Neural progenitor cell (in vitro differentiated cells): ENCODE measurements around the gene MAP2K5. TPM values are rescaled to one million over a fixed set of nuclear protein-coding genes. Genes with fewer than 3 reads are reported as not detected.
A peak's percentile ranks its signal among the peaks of the same experiment; 100 is the strongest.

Experiments
- DNase-seq: peaks from one replicate; pipeline ENCODE4 v3.0.0-alpha.2; 2016; ENCODE audit warnings: low spot score
- H2AFZ ChIP-seq: fragments of 200-600 bp; sonication (generic); replicated peaks from 2 replicates; pipeline ENCODE4 v1.6.1; 2016; ENCODE audit warnings: antibody characterized with exemption
- H3F3A ChIP-seq: fragments of 200-600 bp; sonication (generic); 2 replicates; pipeline ENCODE4 v1.6.1; 2016; ENCODE audit warnings: antibody characterized with exemption, low read depth
- H3K27ac ChIP-seq: fragments of 200-600 bp; sonication (generic); 2 replicates; pipeline ENCODE4 v1.5.1; 2016; ENCODE audit warnings: mild to moderate bottlenecking
- H3K27me3 ChIP-seq: fragments of 200-600 bp; sonication (generic); 2 replicates; pipeline ENCODE4 v1.6.1; 2016; ENCODE audit warnings: mild to moderate bottlenecking, moderate library complexity
- H3K36me3 ChIP-seq: fragments of 200-600 bp; sonication (generic); 2 replicates; pipeline ENCODE4 v1.5.1; 2016
- H3K4me1 ChIP-seq: fragments of 200-600 bp; sonication (generic); 2 replicates; pipeline ENCODE4 v1.6.1; 2016; ENCODE audit warnings: mixed run types
- H3K4me2 ChIP-seq: fragments of 200-600 bp; sonication (generic); 2 replicates; pipeline ENCODE4 v1.6.1; 2016
- H3K4me3 ChIP-seq: fragments of 200-600 bp; sonication (generic); 2 replicates; pipeline ENCODE4 v1.5.1; 2016
- H3K79me2 ChIP-seq: fragments of 200-600 bp; sonication (generic); 2 replicates; pipeline ENCODE4 v1.6.1; 2016; ENCODE audit warnings: low read depth
- H3K9ac ChIP-seq: fragments of 200-600 bp; sonication (generic); 2 replicates; pipeline ENCODE4 v1.6.1; 2016
- H3K9me3 ChIP-seq: fragments of 200-600 bp; sonication (generic); 2 replicates; pipeline ENCODE4 v1.5.1; 2016; ENCODE audit warnings: low read depth
- H4K20me1 ChIP-seq: fragments of 200-600 bp; sonication (generic); 2 replicates; pipeline ENCODE4 v1.6.1; 2016; ENCODE audit warnings: low read depth
- H3K27ac Mint-ChIP-seq: 3 replicates; pipeline ENCODE4 v1.8.0; 2021; ENCODE audit warnings: mixed read lengths
- H3K27me3 Mint-ChIP-seq: 2 replicates; pipeline ENCODE4 v1.8.0; 2022; ENCODE audit warnings: low read depth, mild to moderate bottlenecking, inconsistent platforms, moderate library complexity, mixed read lengths; ENCODE audit not compliant: insufficient read depth
- H3K36me3 Mint-ChIP-seq: 3 replicates; pipeline ENCODE4 v1.8.0; 2021; ENCODE audit warnings: mixed read lengths
- H3K4me1 Mint-ChIP-seq: 3 replicates; pipeline ENCODE4 v1.8.0; 2021; ENCODE audit warnings: mixed read lengths
- H3K4me3 Mint-ChIP-seq: 3 replicates; pipeline ENCODE4 v1.8.0; 2021; ENCODE audit warnings: mild to moderate bottlenecking, moderate library complexity, mixed read lengths
- H3K9me3 Mint-ChIP-seq: 3 replicates; pipeline ENCODE4 v1.8.0; 2020; ENCODE audit warnings: mixed read lengths
- EZH2 ChIP-seq: fragments of 200-600 bp; sonication (generic); IDR thresholded peaks from 2 replicates; pipeline ENCODE4 v1.6.1; 2017; ENCODE audit warnings: antibody characterized with exemption, mild to moderate bottlenecking, moderate library complexity
- EZH2phosphoT487 ChIP-seq: fragments of 200-600 bp; sonication (generic); IDR thresholded peaks from 2 replicates; pipeline ENCODE4 v1.6.1; 2017; ENCODE audit warnings: antibody characterized with exemption
- total RNA-seq: library from RNA; depleted of rRNA; stranded (reverse); fragments of >200 nt; gene quantifications from 2 replicates; pipeline ENCODE4 v1.2.3, GENCODE V29; 2015; ENCODE audit warnings: low replicate concordance
- TF ChIP-seq, protein P1 (sequence below): fragments of 200-600 bp; sonication (generic); IDR thresholded peaks from 2 replicates; pipeline ENCODE4 v1.5.1; 2017; ENCODE audit warnings: antibody characterized with exemption, mild to moderate bottlenecking

Gene MAP2K5
- total RNA-seq, 1 donor from 2014 or later, result 17.2 TPM

DNA sequence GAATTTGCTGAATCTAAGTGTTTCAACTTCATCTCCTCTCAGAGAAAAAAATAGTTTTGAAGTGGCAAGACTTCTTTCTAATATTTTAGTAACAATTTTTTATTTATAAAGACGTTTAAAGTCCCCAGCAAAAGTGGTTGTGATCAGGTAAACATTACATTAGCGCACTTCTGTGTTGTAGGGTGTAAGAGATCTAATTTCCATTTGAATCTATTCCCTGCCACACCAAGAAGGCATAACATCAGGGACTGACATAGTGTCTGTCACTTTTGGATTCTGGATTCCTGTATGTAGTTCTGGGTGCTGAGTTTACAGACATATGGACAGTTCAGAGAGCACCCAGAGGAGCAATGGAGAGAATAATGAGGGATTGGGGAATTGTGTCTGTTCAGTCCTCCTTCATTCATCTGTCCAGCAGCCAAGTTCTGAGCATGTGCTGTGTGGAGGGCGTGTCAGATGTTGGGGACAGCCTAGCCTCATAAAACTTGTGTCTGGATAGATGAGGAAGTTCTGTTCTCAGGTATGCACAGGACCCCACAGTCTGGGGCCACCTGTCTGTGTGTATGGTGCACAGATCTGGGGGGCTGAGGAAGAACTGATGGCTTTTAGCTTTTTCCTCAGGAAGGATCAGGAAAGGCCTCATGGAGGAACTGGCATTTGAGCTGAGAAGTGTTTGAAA lies 65.6 kb downstream of the MAP2K5 start:
- Mint-ChIP-seq H3K27ac (peak overlapping the region; percentile 23), H3K27me3 (no peaks in the 10 kb centered on the region), H3K4me1 (peaks cover 6% of the 10 kb centered on the region), H3K4me3 (no peak overlapping the region), H3K9me3 (no peaks in the 10 kb centered on the region), H3K36me3 (no peaks in the 10 kb centered on the region)
- Histone ChIP-seq H3K27me3 (no peaks in the 10 kb centered on the region), H4K20me1 (no peaks in the 10 kb centered on the region), H2AFZ (no peak overlapping the region), H3K27ac (no peak overlapping the region), H3K36me3 (no peaks in the 10 kb centered on the region), H3K9ac (no peak overlapping the region), H3K4me3 (no peak overlapping the region), H3K4me1 (peaks cover 12% of the 10 kb centered on the region), H3K9me3 (no peaks in the 10 kb centered on the region), H3K79me2 (no peaks in the 10 kb centered on the region), H3F3A (no peaks in the 10 kb centered on the region), H3K4me2 (peak overlapping the region; percentile 32)
- TF ChIP-seq EZH2 (no peak), EZH2phosphoT487 (no peak)
- TF ChIP-seq, protein P1, sequence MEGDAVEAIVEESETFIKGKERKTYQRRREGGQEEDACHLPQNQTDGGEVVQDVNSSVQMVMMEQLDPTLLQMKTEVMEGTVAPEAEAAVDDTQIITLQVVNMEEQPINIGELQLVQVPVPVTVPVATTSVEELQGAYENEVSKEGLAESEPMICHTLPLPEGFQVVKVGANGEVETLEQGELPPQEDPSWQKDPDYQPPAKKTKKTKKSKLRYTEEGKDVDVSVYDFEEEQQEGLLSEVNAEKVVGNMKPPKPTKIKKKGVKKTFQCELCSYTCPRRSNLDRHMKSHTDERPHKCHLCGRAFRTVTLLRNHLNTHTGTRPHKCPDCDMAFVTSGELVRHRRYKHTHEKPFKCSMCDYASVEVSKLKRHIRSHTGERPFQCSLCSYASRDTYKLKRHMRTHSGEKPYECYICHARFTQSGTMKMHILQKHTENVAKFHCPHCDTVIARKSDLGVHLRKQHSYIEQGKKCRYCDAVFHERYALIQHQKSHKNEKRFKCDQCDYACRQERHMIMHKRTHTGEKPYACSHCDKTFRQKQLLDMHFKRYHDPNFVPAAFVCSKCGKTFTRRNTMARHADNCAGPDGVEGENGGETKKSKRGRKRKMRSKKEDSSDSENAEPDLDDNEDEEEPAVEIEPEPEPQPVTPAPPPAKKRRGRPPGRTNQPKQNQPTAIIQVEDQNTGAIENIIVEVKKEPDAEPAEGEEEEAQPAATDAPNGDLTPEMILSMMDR, result no peak
- DNase-seq, result no peak

DNA sequence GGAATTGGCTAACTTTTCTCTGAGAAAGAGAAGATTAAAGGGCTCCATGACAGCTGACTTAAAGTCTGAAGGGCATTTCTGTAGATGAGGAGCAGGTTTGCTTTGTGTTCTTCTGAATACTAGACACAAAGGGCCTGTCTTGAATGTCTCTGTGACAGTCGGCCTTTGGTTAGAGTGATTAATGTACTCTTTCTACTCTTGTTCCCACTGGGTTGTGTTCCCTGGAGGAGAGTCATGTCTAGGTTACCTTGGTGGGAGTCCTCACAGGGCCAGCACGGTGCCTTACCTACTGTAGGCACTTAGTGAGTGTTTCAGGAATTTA lies 66.1 kb downstream of the MAP2K5 start:
- TF ChIP-seq EZH2, result no peak
- TF ChIP-seq, protein P1, result no peak
- TF ChIP-seq EZH2phosphoT487, result no peak
- no peaks in the 10 kb centered on the region for H3K27me3 ChIP-seq
- no peak overlapping the region for H3K9ac ChIP-seq
- H3F3A ChIP-seq, result no peaks in the 10 kb centered on the region
- no peaks in the 10 kb centered on the region for H3K36me3 ChIP-seq
- H2AFZ ChIP-seq, result no peak overlapping the region
- DNase-seq, result peak; percentile 36
- Mint-ChIP-seq H3K4me1 (peaks cover 6% of the 10 kb centered on the region), H3K27ac (no peak overlapping the region), H3K36me3 (no peaks in the 10 kb centered on the region), H3K4me3 (no peak overlapping the region), H3K9me3 (no peaks in the 10 kb centered on the region), H3K27me3 (no peaks in the 10 kb centered on the region)
- H3K27ac ChIP-seq, result no peak overlapping the region
- peaks cover 12% of the 10 kb centered on the region for H3K4me1 ChIP-seq
- H3K4me3 ChIP-seq, result no peak overlapping the region
- no peaks in the 10 kb centered on the region for H3K9me3 ChIP-seq
- H3K79me2 ChIP-seq, result no peaks in the 10 kb centered on the region
- H3K4me2 ChIP-seq, result peak overlapping the region; percentile 32
- no peaks in the 10 kb centered on the region for H4K20me1 ChIP-seq

DNA sequence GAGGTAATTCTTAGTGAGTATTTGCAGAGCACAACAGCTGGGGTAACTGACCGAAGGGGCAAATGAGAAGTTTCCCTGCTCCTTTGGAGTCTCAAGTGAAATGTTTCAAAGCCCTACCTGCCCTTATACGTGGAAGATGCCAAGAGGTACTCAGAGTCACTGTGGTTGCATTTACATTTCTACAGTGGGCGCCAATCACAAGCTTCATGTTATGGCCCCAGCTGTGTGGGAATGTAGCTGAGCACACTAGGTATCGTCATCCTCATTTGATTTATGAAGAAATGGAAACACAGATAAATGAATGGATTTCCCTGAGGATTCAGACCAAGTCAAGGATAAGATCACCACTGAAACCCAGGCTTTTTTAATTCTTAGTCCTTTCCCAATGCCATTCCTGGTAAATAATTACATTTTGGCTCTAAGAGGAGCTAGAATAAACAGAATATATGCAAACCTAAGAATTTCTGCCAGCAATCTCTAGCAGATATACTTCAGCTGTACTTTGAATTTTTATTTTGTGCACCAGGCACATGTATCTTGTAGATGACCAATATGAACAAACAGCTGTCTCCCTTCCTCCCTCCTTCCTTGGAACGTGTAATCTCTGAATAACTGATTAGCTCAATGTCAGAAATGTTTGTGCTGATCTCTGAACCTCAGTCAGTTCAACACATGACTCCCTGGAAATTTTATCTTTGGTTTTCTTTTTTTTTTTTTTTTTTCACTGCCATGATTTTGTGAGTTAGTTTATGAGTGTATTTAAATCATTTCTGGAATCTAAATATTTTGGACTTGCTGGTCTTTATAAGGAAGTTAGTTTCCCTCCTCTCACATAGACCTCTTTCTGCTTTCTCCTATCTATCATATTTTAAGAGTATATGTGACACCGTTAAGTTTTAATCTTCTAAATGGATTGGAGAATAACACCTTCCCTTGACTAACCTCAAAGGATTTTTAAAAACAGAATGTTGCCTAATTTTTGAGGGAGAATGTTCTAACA lies 69.2 kb downstream of the MAP2K5 start:
- Histone ChIP-seq H2AFZ (no peak overlapping the region), H3K36me3 (no peaks in the 10 kb centered on the region), H3K27ac (no peak overlapping the region), H3K27me3 (no peaks in the 10 kb centered on the region), H3K4me3 (no peak overlapping the region), H4K20me1 (no peaks in the 10 kb centered on the region), H3K9ac (no peak overlapping the region), H3K4me2 (no peak overlapping the region), H3F3A (peaks cover 1% of the 10 kb centered on the region), H3K79me2 (no peaks in the 10 kb centered on the region), H3K9me3 (no peaks in the 10 kb centered on the region), H3K4me1 (peaks cover 12% of the 10 kb centered on the region)
- Mint-ChIP-seq H3K9me3 (no peaks in the 10 kb centered on the region), H3K4me3 (no peak overlapping the region), H3K36me3 (no peaks in the 10 kb centered on the region), H3K27ac (no peak overlapping the region), H3K4me1 (peaks cover 6% of the 10 kb centered on the region), H3K27me3 (no peaks in the 10 kb centered on the region)
- TF ChIP-seq EZH2, result no peak
- TF ChIP-seq, protein P1, result no peak
- no peak for TF ChIP-seq EZH2phosphoT487
- no peak for DNase-seq
